Sigmoid colon (tissue), 3 donors: ENCODE data around the gene MAP2K2.

Source experiments
- POLR2A ChIP-seq, 2 donors: fragments of 450-650 bp; IDR thresholded peaks; one replicate each; pipeline ENCODE4 v1.6.1; 2016; ENCODE audit warnings: antibody characterized with exemption in 2 of 2, mild to moderate bottlenecking in 2 of 2, moderate library complexity in 2 of 2
- TF ChIP-seq, protein P1 (sequence below), 4 experiments: fragments of 450-650 bp in 3 of 4; fragments of 200-600 bp in 1 of 4; IDR thresholded peaks; one replicate each; pipeline ENCODE4 v1.5.1; 2016 to 2019; ENCODE audit warnings: antibody characterized with exemption in 4 of 4, mild to moderate bottlenecking in 3 of 4, moderate library complexity in 2 of 4

DNA sequence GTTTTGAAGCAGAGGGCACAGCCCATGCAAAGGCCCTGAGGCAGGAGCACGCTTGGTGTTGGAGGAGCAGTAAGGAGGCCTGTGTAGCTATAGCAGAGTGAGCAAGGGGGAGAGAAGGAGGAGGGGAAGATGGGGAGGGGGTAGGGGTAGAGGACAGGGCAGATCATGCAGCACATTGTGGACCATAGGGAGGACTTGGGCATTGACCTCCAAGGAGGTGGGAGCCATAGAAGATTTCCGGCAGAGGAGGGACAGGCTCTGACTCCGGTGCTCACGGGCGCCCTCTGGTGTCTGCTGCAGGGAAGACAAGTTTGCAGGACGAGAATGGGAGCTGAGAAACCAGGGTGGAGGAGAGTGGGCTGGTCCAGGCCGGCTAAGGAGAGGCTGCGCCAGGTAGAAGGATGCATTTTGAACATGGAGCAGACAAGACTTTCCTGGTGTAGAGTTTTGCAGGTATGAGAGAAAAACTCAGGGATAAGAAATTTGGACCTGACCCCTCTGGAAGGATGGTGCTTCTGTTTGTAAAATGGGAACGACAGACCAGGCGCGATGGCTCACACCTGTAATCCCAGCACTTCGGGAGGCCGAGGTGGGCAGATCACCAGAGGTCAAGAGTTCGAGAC lies 15.8 kb upstream of the MAP2K2 start:
- no peak for TF ChIP-seq POLR2A (IDR thresholded peaks at IDR 0.05)
- TF ChIP-seq, protein P1, sequence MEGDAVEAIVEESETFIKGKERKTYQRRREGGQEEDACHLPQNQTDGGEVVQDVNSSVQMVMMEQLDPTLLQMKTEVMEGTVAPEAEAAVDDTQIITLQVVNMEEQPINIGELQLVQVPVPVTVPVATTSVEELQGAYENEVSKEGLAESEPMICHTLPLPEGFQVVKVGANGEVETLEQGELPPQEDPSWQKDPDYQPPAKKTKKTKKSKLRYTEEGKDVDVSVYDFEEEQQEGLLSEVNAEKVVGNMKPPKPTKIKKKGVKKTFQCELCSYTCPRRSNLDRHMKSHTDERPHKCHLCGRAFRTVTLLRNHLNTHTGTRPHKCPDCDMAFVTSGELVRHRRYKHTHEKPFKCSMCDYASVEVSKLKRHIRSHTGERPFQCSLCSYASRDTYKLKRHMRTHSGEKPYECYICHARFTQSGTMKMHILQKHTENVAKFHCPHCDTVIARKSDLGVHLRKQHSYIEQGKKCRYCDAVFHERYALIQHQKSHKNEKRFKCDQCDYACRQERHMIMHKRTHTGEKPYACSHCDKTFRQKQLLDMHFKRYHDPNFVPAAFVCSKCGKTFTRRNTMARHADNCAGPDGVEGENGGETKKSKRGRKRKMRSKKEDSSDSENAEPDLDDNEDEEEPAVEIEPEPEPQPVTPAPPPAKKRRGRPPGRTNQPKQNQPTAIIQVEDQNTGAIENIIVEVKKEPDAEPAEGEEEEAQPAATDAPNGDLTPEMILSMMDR (IDR thresholded peaks at IDR 0.05): peak; percentile 45 to 81 (median 55)
